Effector memory CD8-positive, alpha-beta T cell (primary cell): ENCODE measurements around the gene DCUN1D4.
"Not testable (repeated sequence)": the region's sequence is repeated elsewhere in the genome, so short reads cannot be mapped to it uniquely, and the experiment has no call there.

Experiments
- ATAC-seq: fragments of 150-1000 bp; cut with Tn5 transposase; replicated peaks from 2 replicates; pipeline ENCODE4 v1.10.0; 2021; ENCODE audit warnings: mild to moderate bottlenecking, moderate library complexity
- DNase-seq, 3 experiments: peaks; one replicate each; pipeline ENCODE4 v3.0.0; 2021
- H3K27ac Mint-ChIP-seq, 2 donors: one replicate each; pipeline ENCODE4 v1.8.0; 2022; ENCODE audit warnings: mild to moderate bottlenecking in 2 of 2, mixed read lengths in 2 of 2, moderate library complexity in 2 of 2
- H3K27me3 Mint-ChIP-seq, 2 donors: one replicate each; pipeline ENCODE4 v1.8.0; 2022; ENCODE audit warnings: mixed read lengths in 2 of 2
- H3K36me3 Mint-ChIP-seq: one replicate; pipeline ENCODE4 v1.8.0; 2022; ENCODE audit warnings: mild to moderate bottlenecking, moderate library complexity, mixed read lengths; ENCODE audit not compliant: insufficient read depth
- H3K4me1 Mint-ChIP-seq, 2 donors: one replicate each; pipeline ENCODE4 v1.8.0; 2022; ENCODE audit warnings: low read depth in 2 of 2, mixed read lengths in 2 of 2
- H3K4me3 Mint-ChIP-seq, 2 donors: one replicate each; pipeline ENCODE4 v1.8.0; 2022; ENCODE audit warnings: mild to moderate bottlenecking in 2 of 2, mixed read lengths in 2 of 2, moderate library complexity in 2 of 2
- H3K9me3 Mint-ChIP-seq, 2 donors: one replicate each; pipeline ENCODE4 v1.8.0; 2022; ENCODE audit warnings: mixed read lengths in 2 of 2

DCUN1D4 gene

GRCh38 chr4:51931461-51931860, 88.5 kb downstream of the DCUN1D4 start:
- DNase-seq (no peak), ATAC-seq (no peak)
- Mint-ChIP-seq H3K9me3 (no peaks in the 10 kb centered on the region), H3K27me3 (peaks cover 6 to 10% of the 10 kb centered on the region in 2 donors), H3K4me3 (no peak overlapping the region), H3K4me1 (no peaks in the 10 kb centered on the region), H3K27ac (no peak overlapping the region), H3K36me3 (no peaks in the 10 kb centered on the region)

GRCh38 chr4:51932261-51932660, 89.3 kb downstream of the DCUN1D4 start:
- Mint-ChIP-seq H3K27me3 (peaks cover 6 to 10% of the 10 kb centered on the region in 2 donors), H3K9me3 (no peaks in the 10 kb centered on the region), H3K36me3 (no peaks in the 10 kb centered on the region), H3K4me1 (no peaks in the 10 kb centered on the region), H3K27ac (no peak overlapping the region), H3K4me3 (no peak overlapping the region)
- ATAC-seq (no peak), DNase-seq (no peak)

GRCh38 chr4:51932684-51933083, 89.7 kb downstream of the DCUN1D4 start:
- ATAC-seq: no peak
- Mint-ChIP-seq H3K4me1 (no peaks in the 10 kb centered on the region), H3K27ac (no peak overlapping the region)

GRCh38 chr4:51940460-51940859, 97.5 kb downstream of the DCUN1D4 start:
- ATAC-seq, H3K36me3 Mint-ChIP-seq, DNase-seq, H3K27ac Mint-ChIP-seq, H3K4me3 Mint-ChIP-seq, H3K4me1 Mint-ChIP-seq, H3K9me3 Mint-ChIP-seq: not testable (repeated sequence)
- H3K27me3 Mint-ChIP-seq: peaks cover 0 to 23% of the 10 kb centered on the region in 2 donors

More at GRCh38 chr4:51932684-51933083, 89.7 kb downstream of the DCUN1D4 start:
- Mint-ChIP-seq H3K36me3 (no peaks in the 10 kb centered on the region), H3K27me3 (peaks cover 6 to 10% of the 10 kb centered on the region in 2 donors), H3K4me3 (no peak overlapping the region), H3K9me3 (no peaks in the 10 kb centered on the region)
- no peak for DNase-seq

- Mint-ChIP-seq H3K9me3 (peaks cover 0 to 2% of the 10 kb centered on the region in 2 donors), H3K4me3 (no peak overlapping the region), H3K27ac (no peak overlapping the region), H3K36me3 (no peaks in the 10 kb centered on the region), H3K27me3 (peaks cover 0 to 23% of the 10 kb centered on the region in 2 donors), H3K4me1 (no peaks in the 10 kb centered on the region)
- no peak for DNase-seq
- no peak for ATAC-seq
Observed at GRCh38 chr4:51942108-51942832, 99.3 kb downstream of the DCUN1D4 start.

GRCh38 chr4:51942833-51943215, 99.9 kb downstream of the DCUN1D4 start:
- Mint-ChIP-seq H3K27ac (no peak overlapping the region), H3K9me3 (peaks cover 0 to 2% of the 10 kb centered on the region in 2 donors), H3K4me3 (no peak overlapping the region), H3K36me3 (no peaks in the 10 kb centered on the region), H3K27me3 (peaks cover 0 to 23% of the 10 kb centered on the region in 2 donors), H3K4me1 (no peaks in the 10 kb centered on the region)
- ATAC-seq: no peak
- DNase-seq: no peak

- Mint-ChIP-seq H3K4me1 (no peaks in the 10 kb centered on the region), H3K4me3 (no peak overlapping the region)
- no peak for DNase-seq
Observed at GRCh38 chr4:51943221-51943620, 100.3 kb downstream of the DCUN1D4 start.

GRCh38 chr4:51958199-51958968, 115.4 kb downstream of the DCUN1D4 start:
- peaks cover 5 to 33% of the 10 kb centered on the region in 2 donors for H3K27me3 Mint-ChIP-seq

More at GRCh38 chr4:51943221-51943620, 100.3 kb downstream of the DCUN1D4 start:
- Mint-ChIP-seq H3K27ac (no peak overlapping the region), H3K9me3 (peaks cover 0 to 2% of the 10 kb centered on the region in 2 donors), H3K36me3 (no peaks in the 10 kb centered on the region), H3K27me3 (peaks cover 0 to 23% of the 10 kb centered on the region in 2 donors)
- ATAC-seq: no peak

GRCh38 chr4:51960486-51960885, 117.5 kb downstream of the DCUN1D4 start:
- no peaks in the 10 kb centered on the region for H3K9me3 Mint-ChIP-seq

More at GRCh38 chr4:51958199-51958968, 115.4 kb downstream of the DCUN1D4 start:
- Mint-ChIP-seq H3K4me3 (no peak overlapping the region), H3K4me1 (no peaks in the 10 kb centered on the region), H3K36me3 (no peaks in the 10 kb centered on the region), H3K27ac (no peak overlapping the region), H3K9me3 (no peaks in the 10 kb centered on the region)
- ATAC-seq (no peak), DNase-seq (no peak)

GRCh38 chr4:51963841-51964517, 121.0 kb downstream of the DCUN1D4 start:
- H3K9me3 Mint-ChIP-seq: no peaks in the 10 kb centered on the region
- DNase-seq (no peak), ATAC-seq (no peak)
- H3K4me1 Mint-ChIP-seq: no peaks in the 10 kb centered on the region
- H3K27ac Mint-ChIP-seq: no peak overlapping the region
- no peaks in the 10 kb centered on the region for H3K36me3 Mint-ChIP-seq
- peaks cover 5 to 15% of the 10 kb centered on the region in 2 donors for H3K27me3 Mint-ChIP-seq
- H3K4me3 Mint-ChIP-seq: no peak overlapping the region

More at GRCh38 chr4:51960486-51960885, 117.5 kb downstream of the DCUN1D4 start:
- Mint-ChIP-seq H3K36me3 (no peaks in the 10 kb centered on the region), H3K4me3 (no peak overlapping the region), H3K27ac (no peak overlapping the region), H3K27me3 (peaks cover 5 to 27% of the 10 kb centered on the region in 2 donors), H3K4me1 (no peaks in the 10 kb centered on the region)
- DNase-seq (no peak), ATAC-seq (no peak)

GRCh38 chr4:51965862-51966261, 122.9 kb downstream of the DCUN1D4 start:
- DNase-seq: no peak
- ATAC-seq: no peak
- H3K4me3 Mint-ChIP-seq: no peak overlapping the region
- no peaks in the 10 kb centered on the region for H3K36me3 Mint-ChIP-seq
- H3K9me3 Mint-ChIP-seq: no peaks in the 10 kb centered on the region
- H3K27me3 Mint-ChIP-seq: peaks cover under 1% of the 10 kb centered on the region in 2 donors
- no peaks in the 10 kb centered on the region for H3K4me1 Mint-ChIP-seq
- no peak overlapping the region for H3K27ac Mint-ChIP-seq
